GM18867 (cell line): ENCODE data around the gene CTU2.
A peak's percentile ranks its signal among the peaks of the same experiment; 100 is the strongest.

Experiments used
- ATAC-seq: cut with Tn5 transposase; IDR thresholded peaks from one replicate; pipeline ENCODE4 v1.9.1; 2021; ENCODE audit warnings: mild to moderate bottlenecking, moderate library complexity; ENCODE audit not compliant: unreplicated experiment

Gene CTU2

DNA sequence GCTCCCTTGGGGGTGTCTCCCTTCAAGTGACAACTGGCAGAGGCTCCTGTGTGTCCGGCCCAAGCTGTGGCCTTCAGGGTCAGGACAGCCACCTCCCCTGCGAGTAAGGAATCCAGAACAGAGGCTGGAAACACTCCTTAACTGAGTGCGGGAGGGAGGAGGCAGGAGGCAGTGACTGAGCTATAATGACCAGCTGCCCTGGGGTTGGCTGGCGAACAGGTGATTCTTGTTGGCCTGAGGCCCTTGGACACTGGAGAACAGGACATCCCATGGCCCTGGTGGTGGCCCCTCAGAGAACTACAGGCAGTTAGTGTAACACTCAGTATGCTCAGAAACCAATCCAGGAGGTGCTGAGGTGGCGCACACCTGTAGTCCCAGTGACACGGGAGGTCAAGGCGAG lies 10.6 kb upstream of the CTU2 start:
- ATAC-seq = no peak

DNA sequence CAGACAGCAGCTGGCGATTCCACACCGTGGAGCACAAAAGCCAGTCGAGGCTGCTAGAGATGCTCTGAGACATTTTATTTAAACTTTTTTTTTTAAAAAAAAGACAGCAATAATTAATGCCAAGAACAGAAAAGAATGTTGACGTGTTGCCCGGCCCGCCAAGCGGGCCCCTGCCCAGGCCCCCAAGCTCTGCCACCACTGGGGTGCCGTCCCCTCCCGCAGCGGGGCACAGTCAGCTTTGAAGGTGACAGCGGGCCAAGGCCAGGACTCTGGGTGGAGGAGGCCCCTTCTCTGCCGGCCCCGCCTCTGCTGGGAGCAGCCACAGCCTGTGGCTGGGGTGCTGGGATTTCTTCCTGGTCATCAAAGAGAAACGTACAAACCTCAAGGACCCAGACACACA lies 9.9 kb upstream of the CTU2 start:
- no peak for ATAC-seq

DNA sequence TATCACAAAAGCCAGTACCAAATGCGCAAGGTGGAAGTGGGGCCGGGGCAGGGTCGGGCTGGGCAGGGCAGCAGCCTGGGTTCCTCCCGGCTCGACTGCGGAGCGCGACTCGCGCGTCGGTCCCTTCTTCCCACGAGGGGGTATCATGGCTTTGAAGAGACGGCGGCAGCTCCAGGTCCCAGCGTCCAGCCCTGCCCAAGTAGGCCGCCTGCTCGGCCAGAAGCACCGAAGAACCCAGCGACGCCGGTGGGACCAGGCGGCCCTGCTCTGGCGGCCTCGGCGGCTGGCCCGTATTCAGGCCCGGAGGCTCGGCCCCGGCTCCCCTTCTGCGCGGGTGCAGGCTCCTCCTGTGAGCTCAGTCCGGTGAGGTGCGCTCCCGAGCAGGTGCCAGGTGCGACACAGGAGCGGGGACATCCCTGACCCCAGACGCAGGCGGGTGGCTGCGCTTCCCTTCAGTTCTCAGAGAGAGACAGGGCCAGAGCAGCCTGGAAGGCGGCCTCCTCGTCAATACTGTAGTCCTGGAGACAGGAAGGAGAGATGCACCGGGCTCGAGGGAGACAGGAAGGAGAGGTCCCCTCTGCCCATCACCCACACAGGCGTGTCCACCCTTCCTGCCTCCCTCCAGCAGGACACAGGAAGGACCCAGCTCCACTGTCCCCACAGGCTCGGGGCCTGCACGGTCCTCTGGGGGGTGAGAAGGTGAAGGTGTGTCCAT lies 9.0 kb upstream of the CTU2 start:
- ATAC-seq = no peak

DNA sequence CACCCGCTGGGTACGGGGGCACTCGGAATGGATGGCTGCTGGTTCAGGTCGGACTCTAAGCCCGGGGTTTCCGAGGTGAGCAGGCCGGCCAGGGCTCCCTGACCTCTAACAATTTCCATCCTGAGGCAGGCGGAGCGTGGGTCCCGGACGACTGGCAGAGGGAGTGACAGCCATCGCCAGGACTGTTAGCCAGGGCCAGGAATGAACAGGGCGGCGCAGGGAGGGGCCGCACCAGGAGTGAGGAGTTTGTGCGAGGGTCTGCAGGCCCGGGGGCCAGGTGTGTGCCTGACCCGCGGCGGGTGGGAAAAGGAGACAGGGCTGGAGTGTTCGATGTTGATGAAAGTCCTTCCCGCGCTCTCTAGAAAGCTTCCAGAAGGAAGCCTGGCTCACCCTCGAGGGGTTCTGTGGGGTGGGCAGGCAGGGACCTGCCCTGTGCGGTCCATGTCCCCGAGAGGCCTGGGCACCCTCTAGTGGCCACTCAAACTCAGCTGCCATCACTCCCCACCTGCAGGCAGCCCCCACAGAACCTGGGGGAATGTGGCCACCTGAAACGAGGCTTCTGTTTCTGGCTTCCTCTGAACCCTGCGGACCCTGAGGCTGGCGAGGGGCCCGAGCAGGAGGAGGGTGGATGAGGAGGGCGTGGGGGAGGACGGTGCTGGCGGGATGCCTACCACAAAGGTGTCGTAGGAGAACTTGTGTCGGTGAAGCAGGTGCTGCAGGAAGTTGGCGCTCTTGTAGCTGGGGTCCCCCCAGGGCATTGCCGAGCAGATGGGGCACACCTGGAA lies 8.3 kb upstream of the CTU2 start:
- ATAC-seq = no peak

DNA sequence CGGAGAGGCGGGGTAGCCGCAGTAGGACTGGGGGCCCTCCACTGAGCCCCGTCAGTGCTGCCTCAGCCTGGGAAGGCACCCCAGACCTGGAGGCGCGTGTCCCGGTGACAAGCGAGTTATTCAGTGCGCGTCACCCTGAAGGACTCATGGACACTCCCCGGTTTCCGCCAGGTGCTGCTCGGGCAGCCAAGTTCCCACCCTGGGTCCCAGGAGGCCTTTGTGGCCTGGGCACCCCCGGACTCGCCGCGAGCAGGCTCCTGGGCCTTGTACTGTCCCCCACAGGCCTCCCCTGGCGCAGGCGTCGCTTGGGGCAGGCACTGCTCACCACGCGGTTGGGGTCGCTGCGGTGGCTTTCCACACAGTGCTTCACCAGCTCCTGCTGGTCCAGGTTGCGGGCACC lies 7.7 kb upstream of the CTU2 start:
- ATAC-seq = no peak

DNA sequence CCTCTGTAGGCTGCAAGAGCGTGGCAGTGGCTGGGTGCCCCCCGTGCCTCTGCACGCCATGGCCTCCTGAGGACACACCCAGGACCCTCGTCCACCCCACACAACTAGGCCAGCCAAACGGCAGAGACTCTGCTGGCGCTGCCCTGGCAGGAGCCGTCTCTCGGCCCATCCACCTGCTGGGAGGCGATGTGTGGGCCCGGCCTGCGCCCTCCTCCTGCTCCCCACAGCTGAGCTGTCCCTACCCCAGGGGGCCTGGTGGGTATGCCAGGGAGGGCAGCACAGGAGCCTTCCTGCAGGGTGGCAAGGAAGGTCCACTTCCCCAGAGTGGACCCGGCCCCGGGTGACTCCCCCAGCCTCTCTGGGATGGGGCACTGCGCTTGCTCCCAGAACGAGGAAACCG lies 7.1 kb upstream of the CTU2 start:
- no peak for ATAC-seq

DNA sequence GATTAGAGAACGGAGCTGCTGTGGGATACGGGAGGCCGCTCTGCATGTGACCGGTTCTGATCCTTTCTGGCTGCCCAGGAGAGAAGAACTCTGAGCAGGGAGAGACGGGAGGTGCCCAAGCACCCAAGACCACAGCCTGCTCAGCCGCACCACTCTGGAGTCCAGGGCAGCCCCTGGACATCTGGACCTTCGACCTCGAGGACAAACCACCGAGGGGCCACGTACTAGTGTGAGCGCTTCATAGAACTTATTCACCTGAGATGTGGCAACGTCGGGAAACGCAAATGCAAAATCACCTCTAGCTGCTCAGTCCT lies 6.0 kb upstream of the CTU2 start:
- ATAC-seq = no peak

DNA sequence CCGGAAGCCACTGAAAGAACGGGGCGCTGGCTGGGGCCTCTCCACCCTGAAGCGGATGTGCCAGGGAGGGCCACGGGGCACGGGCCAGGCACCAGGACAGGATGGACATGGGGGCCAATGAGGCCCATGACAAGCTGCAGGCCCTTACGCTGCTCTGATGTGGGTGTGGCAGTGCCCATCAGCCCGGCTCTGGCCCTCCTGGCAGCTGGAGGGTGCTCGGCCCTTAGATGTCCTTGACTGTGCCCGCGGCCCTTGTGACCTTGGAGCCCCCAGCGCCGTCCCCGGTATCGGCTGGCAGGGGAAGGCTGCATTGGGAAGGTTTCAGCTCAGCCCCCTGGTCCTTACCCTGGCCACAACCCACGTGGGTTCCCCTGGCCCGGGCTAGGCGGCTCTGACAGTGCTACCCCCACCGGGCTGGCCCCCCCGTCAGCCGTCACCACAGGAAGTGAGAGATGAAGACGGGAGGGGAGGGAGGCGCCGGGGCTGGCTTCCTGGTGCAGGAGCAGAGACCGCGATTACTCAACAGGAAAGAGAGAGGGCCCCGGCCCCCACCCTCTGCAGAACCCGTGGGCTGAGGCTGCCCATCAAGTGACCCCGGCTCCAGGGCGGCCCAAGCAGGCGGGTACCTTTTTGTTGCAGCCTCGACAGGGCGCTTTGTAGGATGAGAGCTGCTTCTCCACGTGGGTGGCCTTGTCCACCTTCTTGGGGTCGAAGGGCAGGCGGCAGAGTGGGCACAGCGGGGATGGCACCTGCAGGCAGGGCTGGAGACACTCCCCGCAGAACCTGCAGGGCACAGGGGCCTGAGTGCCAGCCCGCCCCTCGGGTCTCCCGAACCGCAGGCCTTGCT lies 5.4 kb upstream of the CTU2 start:
- peak; percentile 70 for ATAC-seq

DNA sequence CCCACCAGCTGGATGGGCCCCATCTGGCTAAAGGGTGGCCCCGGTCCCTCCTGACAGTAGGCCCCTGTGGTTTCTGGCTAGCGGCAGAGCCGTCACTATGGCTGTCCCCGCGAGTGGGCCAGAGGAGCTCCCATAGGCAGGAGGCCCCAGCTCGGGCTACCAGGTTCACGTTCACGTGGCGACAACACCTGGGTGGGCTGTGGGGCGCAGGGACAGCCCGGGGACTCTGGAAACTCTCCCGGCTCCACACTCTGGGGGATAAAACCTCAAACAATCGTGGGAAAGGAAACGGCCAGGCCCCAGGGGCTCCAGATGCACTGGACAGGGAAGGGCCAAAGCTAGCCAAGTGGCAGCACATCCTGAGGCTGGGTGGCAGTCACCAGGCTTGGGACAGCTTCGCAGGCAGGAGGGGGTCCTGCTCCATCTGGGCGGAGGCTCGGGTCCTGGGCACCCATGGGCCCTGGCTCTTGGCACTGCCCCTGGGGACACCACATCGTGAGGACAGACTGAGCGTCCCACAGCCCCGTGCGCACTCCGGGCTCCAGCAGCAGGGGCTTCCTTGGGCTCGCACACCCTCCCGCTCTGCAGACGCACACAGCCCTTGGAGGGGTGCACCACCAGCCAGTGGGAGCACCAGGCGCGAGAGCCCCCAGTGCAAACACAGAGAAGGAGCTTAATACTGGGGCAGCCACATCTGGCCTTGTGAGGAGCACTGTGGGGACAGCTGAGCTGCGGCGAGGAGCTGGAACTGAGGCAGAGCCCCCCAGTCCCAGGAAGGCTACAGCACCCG lies 4.5 kb upstream of the CTU2 start:
- no peak for ATAC-seq

DNA sequence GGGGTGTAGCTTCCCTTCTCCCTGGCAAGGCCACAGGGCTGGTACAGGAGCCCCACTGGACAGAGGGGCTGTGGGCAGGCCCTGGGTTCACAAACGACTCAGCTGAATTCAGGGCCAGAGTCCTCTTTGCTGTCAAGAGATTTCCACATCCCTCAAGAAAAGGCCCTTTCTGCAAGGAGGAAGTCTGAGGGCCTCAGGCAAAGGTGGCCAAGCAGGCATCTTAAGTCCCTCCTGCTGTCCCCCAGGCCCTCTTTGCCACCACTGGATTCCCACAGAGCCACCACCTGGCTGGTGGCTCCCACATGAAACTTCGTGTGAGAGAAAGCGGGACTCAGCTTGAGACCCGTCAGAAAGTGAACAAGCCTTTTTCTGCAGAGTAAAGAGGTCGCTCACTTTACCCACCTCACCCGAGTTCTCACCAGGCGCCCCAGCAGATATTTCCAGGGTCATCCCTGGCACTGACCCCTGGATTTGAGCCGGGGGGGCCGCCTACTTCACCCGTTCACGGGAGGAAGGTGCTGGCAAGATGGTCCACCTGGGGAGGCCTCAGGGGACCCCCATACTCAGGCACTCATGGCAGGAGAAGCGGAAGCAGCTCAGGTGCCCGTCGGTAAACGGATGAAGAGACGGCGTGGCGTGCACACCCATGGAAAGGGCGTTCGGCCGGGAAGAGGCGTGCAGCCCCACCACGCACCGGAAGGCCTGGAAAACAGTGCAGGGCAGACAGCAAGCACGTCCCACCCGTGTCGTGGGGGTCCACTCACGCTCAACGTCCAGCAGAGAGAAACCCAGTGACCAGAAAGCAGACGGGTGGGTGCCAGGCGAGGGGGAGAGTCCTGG lies 3.7 kb upstream of the CTU2 start:
- ATAC-seq = no peak

DNA sequence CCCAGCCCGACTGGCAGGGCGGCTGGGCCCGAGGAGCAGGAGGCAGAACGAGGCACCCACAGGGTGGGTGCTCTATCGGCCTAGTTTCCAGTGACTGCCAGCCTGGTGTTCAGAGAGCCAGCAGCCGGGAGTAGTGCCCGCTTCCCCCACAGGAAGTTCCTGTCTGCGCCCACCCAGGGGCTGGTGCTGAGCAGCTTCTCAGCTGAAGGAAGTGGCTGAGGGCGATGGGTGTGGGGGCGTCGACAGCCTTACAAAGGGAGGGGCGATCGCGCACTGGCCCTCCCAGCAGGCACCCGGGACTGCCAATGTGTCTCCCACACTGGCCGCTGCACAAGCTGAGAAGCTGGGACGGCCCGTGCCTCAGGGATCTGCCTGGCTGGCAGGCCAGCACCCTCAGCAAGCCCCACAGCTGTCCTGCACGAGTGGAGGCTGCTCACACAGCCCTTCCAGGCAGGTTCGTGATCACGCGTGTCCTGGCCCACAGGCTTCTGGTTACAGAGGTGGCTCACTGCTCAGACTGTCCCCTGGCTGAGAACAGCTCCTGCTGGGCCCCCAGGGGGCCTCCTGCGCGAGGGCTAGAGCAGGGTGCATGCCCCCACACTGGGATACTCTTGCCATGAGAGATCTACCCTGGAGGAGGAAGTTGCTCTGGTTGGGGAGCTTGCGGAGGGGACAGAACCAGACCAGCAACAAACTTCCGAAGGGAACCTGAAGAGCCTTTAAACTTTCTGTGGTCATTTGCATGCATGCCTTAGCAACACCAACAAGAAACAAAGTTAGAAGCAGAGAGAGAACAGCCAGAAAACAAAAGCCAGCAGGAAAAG lies 2.6 kb upstream of the CTU2 start:
- ATAC-seq = no peak

DNA sequence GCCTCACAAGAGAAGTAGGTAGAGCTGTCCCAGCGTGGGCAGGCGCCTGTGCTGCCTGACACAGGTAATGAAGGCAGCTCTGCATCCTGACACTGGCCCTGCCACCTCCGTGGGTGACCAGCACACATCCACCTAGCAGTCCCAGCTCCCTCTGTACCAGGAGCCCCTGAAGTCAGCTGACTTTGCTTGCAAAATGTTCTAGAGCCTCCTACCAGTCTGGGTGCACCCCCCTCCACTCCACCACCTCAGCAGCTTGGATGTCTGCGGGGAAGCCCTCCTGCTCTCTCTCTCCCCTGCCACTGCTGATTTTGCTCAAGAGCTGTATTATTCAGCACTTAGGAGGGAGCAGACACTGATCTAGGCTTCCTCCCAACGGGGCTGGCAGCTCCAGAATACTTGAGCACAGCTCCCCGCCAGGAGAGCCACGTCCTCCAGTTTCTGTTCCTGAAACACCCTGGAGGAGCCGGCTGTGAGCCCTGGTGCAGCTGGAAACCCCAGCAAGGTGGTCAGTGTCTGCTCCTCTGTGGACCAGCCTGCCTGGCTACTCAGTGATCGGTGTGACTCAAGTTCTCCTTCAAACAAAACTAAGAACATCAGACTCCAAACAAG lies 1.1 kb upstream of the CTU2 start:
- no peak for ATAC-seq

DNA sequence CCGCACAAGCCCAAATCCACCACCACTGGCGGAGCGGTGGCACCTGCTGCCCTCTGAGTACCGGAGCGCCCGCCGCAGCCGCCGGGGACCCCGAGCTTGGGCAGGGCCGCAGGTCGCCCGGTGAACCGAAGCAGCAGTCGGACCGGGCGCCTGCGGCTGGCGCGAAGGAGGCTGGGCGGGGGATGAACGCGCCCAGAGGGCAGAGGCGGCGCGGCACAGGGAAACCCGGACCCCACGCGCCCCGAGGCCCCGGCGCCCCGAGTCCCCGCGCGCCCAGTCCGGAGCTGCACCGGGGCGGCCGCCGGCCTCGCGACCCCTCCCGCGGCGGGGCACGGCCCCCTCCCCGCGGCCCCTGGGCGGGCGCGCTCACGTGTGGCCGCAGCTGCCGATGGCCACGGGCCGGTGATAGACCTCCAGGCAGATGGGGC lies 488 bp upstream of the CTU2 start:
- peak; percentile 15 for ATAC-seq

DNA sequence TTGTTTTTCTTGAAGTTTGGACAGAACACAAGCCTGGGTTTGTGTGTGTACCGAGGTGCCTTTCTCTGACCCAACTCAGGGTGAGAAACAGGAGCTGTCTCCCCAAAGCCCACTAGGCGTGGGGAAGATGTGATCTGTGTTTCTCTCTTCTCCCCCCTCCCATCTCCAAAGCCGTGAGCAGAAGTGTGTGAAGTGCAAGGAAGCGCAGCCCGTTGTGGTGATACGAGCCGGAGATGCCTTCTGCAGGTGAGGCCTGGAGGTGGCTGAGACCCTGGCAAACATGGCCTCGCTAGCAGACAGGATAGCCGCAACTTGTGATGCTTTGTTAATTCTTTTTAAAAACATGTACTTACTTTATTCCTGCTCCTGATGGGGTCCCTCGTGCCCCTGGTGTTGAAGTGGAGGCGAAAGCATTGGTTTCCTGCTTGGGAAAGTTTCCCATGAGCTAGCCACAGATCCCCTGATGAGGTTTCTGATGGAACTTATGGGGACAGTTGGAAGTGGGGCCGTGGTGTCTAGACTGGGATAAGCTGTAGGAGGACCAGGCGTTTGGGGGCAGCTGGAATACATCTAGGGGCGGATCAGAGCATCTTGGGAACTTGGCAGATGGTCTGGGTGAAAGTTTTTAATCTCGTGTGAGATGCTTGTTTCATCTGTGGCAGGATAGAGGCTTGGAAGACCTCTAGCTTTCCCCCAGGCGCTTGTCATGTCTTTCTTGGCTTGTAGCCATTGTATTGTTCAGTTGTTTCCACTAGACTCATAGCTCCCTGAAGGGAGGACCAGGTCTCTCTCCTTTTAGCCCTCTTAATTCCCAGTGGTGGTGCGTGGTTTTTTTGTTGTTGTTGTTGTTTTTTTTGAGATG lies 893 bp downstream of the CTU2 start:
- no peak for ATAC-seq

DNA sequence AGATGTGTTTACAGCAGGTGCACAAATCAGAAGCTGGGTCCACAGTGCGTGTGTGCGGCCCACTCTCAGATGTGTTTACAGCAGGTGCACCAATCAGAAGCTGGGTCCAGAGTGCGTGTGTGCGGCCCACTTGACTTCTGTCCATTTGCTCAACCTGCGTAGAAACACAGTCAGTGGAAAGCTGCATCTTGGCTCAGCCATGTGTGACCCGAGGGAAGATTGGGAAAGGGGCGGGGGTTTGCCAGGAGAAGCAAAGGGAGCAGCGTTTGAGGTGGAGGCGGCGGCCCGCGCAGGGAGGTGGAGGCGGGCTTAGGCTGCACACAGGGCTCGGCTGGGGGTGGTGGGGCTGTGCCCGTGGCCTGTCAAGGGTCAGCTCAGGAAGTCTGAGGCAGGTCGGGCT lies 4.3 kb downstream of the CTU2 start:
- ATAC-seq = no peak

DNA sequence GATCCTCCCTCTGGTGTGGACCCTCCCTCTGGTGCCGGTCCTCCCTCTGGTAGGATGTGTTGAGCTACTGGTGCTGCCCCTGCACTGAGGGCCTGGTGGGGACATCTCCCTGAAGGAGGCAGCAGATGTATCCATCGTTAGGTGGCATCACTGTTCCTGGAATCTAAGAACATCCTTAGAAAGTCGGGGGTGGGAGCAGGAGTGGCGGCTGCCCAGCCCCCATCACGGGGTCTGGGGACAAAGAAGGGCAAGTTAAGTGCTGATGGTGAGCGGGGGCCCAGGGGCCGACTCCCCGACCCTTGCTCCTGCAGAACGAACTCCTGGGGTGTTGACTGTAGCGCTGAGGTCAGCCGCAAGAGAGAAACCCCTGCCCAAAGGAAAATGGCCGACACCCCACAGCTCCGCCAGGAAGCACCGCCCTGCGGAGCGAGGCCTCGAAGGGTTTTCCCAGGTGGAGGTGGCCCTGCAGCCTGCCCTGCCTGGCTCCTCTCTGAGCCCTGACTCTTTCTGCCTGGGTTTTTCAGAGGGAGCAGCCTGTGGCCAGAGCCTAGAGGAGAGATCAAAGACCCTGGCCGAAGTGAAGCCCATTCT lies 5.5 kb downstream of the CTU2 start:
- ATAC-seq = no peak

DNA sequence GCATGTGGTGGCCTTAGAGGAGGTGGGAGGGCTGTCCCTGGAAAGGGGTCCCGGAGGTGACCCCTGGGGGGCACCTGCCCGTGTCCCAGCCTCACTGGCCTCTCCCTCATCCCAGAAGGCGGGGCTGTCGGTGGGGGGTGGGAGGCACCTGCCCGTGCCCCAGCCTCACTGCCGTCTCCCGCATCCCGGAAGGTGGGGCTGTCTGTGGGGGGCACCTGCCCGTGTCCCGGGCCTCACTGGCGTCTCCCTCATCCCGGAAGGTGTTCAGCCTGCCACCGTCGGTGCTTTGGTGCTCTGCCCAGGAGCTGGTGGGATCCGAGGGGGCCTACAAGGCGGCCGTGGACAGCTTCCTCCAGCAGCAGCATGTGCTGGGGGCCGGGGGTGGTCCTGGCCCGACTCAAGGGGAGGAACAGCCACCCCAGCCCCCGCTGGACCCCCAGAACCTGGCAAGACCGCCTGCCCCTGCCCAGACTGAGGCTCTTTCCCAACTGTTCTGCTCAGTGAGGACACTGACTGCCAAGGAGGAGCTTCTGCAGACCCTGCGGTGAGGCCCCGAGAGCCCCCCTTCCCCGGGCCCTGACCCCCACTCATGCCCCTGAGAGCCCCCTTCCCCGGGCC lies 6.2 kb downstream of the CTU2 start:
- ATAC-seq = no peak
